ENCODE results near the gene PNPLA7.

DNA sequence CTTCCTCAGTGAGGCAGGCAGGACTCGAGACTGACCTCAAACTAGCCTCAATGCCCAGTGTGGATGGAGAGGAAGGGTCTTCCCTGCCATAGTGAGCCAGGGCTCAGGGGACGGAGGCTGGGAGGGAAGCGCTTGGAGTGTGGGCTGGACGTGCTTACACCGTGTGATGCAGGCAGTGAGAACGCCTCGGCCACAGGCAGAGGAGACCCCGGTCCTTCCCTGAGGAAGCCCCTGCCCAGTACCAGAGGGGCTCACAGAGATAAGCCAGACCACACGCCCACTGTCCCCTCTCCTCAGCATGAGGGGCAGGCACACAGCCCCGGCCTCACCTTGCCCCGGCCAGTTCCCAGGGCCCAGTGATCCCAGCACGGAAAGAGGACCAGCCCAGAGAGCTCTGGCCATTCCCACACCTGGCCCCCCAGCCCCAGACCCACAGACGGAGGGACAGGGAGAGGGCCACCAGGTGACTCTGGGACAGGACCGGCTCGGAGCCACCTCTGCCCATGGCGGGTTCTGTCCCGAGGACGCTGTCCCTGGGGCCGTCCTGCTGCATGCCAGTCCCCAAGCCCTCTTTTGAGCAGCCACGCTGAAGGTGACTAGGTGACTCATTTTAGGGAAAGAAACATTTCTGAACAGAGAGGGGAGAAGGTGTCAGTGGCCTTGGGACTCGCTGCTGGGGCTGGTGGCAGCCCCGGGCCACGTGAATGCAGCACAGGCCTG is 85.0 kb downstream of the PNPLA7 start:
- TF ChIP-seq, protein P1, sequence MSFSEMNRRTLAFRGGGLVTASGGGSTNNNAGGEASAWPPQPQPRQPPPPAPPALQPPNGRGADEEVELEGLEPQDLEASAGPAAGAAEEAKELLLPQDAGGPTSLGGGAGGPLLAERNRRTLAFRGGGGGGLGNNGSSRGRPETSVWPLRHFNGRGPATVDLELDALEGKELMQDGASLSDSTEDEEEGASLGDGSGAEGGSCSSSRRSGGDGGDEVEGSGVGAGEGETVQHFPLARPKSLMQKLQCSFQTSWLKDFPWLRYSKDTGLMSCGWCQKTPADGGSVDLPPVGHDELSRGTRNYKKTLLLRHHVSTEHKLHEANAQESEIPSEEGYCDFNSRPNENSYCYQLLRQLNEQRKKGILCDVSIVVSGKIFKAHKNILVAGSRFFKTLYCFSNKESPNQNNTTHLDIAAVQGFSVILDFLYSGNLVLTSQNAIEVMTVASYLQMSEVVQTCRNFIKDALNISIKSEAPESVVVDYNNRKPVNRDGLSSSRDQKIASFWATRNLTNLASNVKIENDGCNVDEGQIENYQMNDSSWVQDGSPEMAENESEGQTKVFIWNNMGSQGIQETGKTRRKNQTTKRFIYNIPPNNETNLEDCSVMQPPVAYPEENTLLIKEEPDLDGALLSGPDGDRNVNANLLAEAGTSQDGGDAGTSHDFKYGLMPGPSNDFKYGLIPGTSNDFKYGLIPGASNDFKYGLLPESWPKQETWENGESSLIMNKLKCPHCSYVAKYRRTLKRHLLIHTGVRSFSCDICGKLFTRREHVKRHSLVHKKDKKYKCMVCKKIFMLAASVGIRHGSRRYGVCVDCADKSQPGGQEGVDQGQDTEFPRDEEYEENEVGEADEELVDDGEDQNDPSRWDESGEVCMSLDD (tag by site-specific recombination; IDR thresholded peaks at IDR 0.05) = no peak
- TF ChIP-seq, protein P2, sequence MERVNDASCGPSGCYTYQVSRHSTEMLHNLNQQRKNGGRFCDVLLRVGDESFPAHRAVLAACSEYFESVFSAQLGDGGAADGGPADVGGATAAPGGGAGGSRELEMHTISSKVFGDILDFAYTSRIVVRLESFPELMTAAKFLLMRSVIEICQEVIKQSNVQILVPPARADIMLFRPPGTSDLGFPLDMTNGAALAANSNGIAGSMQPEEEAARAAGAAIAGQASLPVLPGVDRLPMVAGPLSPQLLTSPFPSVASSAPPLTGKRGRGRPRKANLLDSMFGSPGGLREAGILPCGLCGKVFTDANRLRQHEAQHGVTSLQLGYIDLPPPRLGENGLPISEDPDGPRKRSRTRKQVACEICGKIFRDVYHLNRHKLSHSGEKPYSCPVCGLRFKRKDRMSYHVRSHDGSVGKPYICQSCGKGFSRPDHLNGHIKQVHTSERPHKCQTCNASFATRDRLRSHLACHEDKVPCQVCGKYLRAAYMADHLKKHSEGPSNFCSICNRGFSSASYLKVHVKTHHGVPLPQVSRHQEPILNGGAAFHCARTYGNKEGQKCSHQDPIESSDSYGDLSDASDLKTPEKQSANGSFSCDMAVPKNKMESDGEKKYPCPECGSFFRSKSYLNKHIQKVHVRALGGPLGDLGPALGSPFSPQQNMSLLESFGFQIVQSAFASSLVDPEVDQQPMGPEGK (tag by site-specific recombination; IDR thresholded peaks at IDR 0.05) = no peak
- TF ChIP-seq, protein P3, sequence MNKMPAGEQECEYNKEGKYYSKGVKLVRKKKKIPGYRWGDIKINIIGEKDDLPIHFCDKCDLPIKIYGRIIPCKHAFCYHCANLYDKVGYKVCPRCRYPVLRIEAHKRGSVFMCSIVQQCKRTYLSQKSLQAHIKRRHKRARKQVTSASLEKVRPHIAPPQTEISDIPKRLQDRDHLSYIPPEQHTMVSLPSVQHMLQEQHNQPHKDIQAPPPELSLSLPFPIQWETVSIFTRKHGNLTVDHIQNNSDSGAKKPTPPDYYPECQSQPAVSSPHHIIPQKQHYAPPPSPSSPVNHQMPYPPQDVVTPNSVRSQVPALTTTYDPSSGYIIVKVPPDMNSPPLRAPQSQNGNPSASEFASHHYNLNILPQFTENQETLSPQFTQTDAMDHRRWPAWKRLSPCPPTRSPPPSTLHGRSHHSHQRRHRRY (tag by site-specific recombination; IDR thresholded peaks at IDR 0.05) = no peak
- TF ChIP-seq ZNF24 (tag by site-specific recombination; IDR thresholded peaks at IDR 0.05) (no peak), ZNF404 (tag by site-specific recombination; IDR thresholded peaks at IDR 0.05) (no peak), PRDM1 (tag by site-specific recombination; IDR thresholded peaks at IDR 0.05) (no peak), ZNF121 (tag by site-specific recombination; IDR thresholded peaks at IDR 0.05) (no peak), GFI1B (tag by site-specific recombination; IDR thresholded peaks at IDR 0.05) (no peak), ZFP37 (tag by site-specific recombination; IDR thresholded peaks at IDR 0.05) (no peak), GLIS1 (tag by site-specific recombination; IDR thresholded peaks at IDR 0.05) (no peak)
- TF ChIP-seq, protein P4, sequence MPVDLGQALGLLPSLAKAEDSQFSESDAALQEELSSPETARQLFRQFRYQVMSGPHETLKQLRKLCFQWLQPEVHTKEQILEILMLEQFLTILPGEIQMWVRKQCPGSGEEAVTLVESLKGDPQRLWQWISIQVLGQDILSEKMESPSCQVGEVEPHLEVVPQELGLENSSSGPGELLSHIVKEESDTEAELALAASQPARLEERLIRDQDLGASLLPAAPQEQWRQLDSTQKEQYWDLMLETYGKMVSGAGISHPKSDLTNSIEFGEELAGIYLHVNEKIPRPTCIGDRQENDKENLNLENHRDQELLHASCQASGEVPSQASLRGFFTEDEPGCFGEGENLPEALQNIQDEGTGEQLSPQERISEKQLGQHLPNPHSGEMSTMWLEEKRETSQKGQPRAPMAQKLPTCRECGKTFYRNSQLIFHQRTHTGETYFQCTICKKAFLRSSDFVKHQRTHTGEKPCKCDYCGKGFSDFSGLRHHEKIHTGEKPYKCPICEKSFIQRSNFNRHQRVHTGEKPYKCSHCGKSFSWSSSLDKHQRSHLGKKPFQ (tag by site-specific recombination; IDR thresholded peaks at IDR 0.05) = no peak
- TF ChIP-seq, protein P5, sequence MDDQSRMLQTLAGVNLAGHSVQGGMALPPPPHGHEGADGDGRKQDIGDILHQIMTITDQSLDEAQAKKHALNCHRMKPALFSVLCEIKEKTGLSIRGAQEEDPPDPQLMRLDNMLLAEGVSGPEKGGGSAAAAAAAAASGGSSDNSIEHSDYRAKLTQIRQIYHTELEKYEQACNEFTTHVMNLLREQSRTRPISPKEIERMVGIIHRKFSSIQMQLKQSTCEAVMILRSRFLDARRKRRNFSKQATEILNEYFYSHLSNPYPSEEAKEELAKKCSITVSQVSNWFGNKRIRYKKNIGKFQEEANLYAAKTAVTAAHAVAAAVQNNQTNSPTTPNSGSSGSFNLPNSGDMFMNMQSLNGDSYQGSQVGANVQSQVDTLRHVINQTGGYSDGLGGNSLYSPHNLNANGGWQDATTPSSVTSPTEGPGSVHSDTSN (CRISPR knock-in tag; IDR thresholded peaks at IDR 0.05) = no peak
- TF ChIP-seq, protein P6, sequence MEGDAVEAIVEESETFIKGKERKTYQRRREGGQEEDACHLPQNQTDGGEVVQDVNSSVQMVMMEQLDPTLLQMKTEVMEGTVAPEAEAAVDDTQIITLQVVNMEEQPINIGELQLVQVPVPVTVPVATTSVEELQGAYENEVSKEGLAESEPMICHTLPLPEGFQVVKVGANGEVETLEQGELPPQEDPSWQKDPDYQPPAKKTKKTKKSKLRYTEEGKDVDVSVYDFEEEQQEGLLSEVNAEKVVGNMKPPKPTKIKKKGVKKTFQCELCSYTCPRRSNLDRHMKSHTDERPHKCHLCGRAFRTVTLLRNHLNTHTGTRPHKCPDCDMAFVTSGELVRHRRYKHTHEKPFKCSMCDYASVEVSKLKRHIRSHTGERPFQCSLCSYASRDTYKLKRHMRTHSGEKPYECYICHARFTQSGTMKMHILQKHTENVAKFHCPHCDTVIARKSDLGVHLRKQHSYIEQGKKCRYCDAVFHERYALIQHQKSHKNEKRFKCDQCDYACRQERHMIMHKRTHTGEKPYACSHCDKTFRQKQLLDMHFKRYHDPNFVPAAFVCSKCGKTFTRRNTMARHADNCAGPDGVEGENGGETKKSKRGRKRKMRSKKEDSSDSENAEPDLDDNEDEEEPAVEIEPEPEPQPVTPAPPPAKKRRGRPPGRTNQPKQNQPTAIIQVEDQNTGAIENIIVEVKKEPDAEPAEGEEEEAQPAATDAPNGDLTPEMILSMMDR (tag by site-specific recombination; IDR thresholded peaks at IDR 0.05) = no peak

Data from HEK293 (cell line).